K562 (cell line): ENCODE results near the gene GGA3. TPM values are rescaled to one million over a fixed set of nuclear protein-coding genes. Genes with fewer than 3 reads are reported as not detected.

Source experiments
- AFF1 ChIP-seq, 2 experiments: fragments of 450-650 bp; IDR thresholded peaks; 2 replicates each; pipeline ENCODE4 v1.6.1; 2018; ENCODE audit warnings: mild to moderate bottlenecking in 2 of 2, low read depth in 1 of 2; ENCODE audit not compliant: partially characterized antibody in 2 of 2
- BRCA1 ChIP-seq, 2 experiments: fragments of 450-650 bp in 1 of 2; sonication (generic) in 1 of 2; formaldehyde crosslinking in 1 of 2; IDR thresholded peaks; 2 replicates each; pipeline versions ENCODE4 v1.5.0 to v1.6.1; 2017 to 2020; ENCODE audit warnings: mild to moderate bottlenecking in 1 of 2, missing genetic modification reagents in 1 of 2
- ETS1 ChIP-seq: conservative IDR thresholded peaks from 2 replicates; pipeline ENCODE4 v1.6.1; 2011; ENCODE audit warnings: low read depth, mild to moderate bottlenecking, low read length; ENCODE audit not compliant: control insufficient read depth
- GTF2E2 ChIP-seq: fragments of 200-800 bp; sonication (Bioruptor generic); IDR thresholded peaks from 2 replicates; pipeline ENCODE4 v1.6.1; 2016; ENCODE audit warnings: missing genetic modification characterization, missing compliant biosample characterization
- HDAC3 ChIP-seq: fragments of 450-650 bp; IDR thresholded peaks from 2 replicates; pipeline ENCODE4 v1.6.1; 2018; ENCODE audit warnings: borderline replicate concordance, mild to moderate bottlenecking, moderate library complexity; ENCODE audit not compliant: partially characterized antibody
- MYBL2 ChIP-seq, 2 experiments: fragments of 450-650 bp in 1 of 2; sonication (generic) in 1 of 2; formaldehyde crosslinking in 1 of 2; IDR thresholded peaks; 2 replicates each; pipeline versions ENCODE4 v1.6.1 to v1.8.1; 2017 to 2022; ENCODE audit warnings: borderline replicate concordance in 1 of 2, inconsistent platforms in 1 of 2, low read depth in 1 of 2, mild to moderate bottlenecking in 1 of 2, missing genetic modification reagents in 1 of 2, moderate library complexity in 1 of 2
- NFATC3 ChIP-seq: fragments of 450-650 bp; IDR thresholded peaks from 2 replicates; pipeline ENCODE4 v1.6.1; 2017; ENCODE audit warnings: mild to moderate bottlenecking
- PHTF2 ChIP-seq: fragments of 250-450 bp; sonication (Bioruptor Pico); IDR thresholded peaks from 2 replicates; pipeline ENCODE4 v1.5.0; 2021; ENCODE audit warnings: mild to moderate bottlenecking
- ZMIZ1 ChIP-seq, 2 experiments: fragments of 150-350 bp in 1 of 2; IDR thresholded peaks; 2 replicates each; pipeline ENCODE4 v1.6.1; 2012 to 2016; ENCODE audit warnings: low read depth in 2 of 2, low read length in 2 of 2, mild to moderate bottlenecking in 1 of 2, moderate library complexity in 1 of 2
- ZNF212 ChIP-seq: fragments of 450-650 bp; formaldehyde crosslinking; IDR thresholded peaks from 2 replicates; pipeline ENCODE4 v1.4.0; 2020; ENCODE audit warnings: mild to moderate bottlenecking
- ZNF217 ChIP-seq: sonication (generic); formaldehyde crosslinking; IDR thresholded peaks from 2 replicates; pipeline ENCODE4 v1.8.0; 2022; ENCODE audit warnings: mild to moderate bottlenecking, missing genetic modification reagents
- ZNF280A ChIP-seq: fragments of 450-650 bp; IDR thresholded peaks from 2 replicates; pipeline ENCODE4 v1.6.1; 2018; ENCODE audit warnings: mild to moderate bottlenecking, low read depth; ENCODE audit not compliant: partially characterized antibody
- ZNF347 ChIP-seq: fragments of 450-650 bp; formaldehyde crosslinking; IDR thresholded peaks from 2 replicates; pipeline ENCODE4 v1.4.0; 2020; ENCODE audit warnings: low read depth, mild to moderate bottlenecking, moderate library complexity
- ZNF551 ChIP-seq: fragments of 250-450 bp; sonication (Bioruptor Pico); IDR thresholded peaks from 2 replicates; pipeline ENCODE4 v1.5.0; 2021; ENCODE audit warnings: mild to moderate bottlenecking, moderate library complexity
- polyA plus RNA-seq, 8 experiments: library from polyadenylated mRNA; depleted of rRNA in 4 of 8; stranded (reverse) in 5 of 8; unstranded in 3 of 8; fragments of >200 nt; fragmentation: Nextera tagmentation in 2 of 8; fragmentation: Illumina TruSeq in 1 of 8; extraction: Ambion mirVana in 2 of 8; extraction: Trizol in 1 of 8; gene quantifications; 2 replicates each; pipeline versions ENCODE4 v1.2.1 to v1.2.3, GENCODE V29; 2011 to 2014; ENCODE audit warnings: inconsistent platforms in 1 of 8, missing spikeins in 1 of 8
- total RNA-seq, 7 experiments: library from RNA; depleted of rRNA in 6 of 7; stranded (reverse); fragments of >200 nt in 6 of 7; fragmentation: Illumina TruSeq in 2 of 7; extraction: Trizol in 2 of 7; gene quantifications; 2 replicates each; pipeline versions ENCODE4 v1.2.1 to v1.2.3, GENCODE V29; 2011 to 2021; ENCODE audit warnings: low replicate concordance in 1 of 7

Gene GGA3
- total and polyA plus RNA-seq, 9 of the 15 experiments (the other 6 are each of a cell fraction or from before 2014, with no cell fraction given): 5.7 to 64.9 (median 25.4) TPM

- TF ChIP-seq ZNF280A (no peak), ZNF212 (peak; percentile 28; the same call in 1 of the 2 replicates), ZNF551 (CRISPR knock-in tag) (no peak), ETS1 (no peak), MYBL2 (IDR thresholded peaks at IDR 0.05; ENCODE audit: low read depth) (no peak), MYBL2 (CRISPR knock-in tag; IDR thresholded peaks at IDR 0.05; ENCODE audit: borderline replicate concordance) (no peak), HDAC3 (no peak), ZMIZ1 (IDR thresholded peaks at IDR 0.05; ENCODE audit: low read depth in 2 of 2, low read length in 2 of 2) (peak in 1 of 2 experiments; percentile 43; a peak in 1 of 4 replicates), BRCA1 (IDR thresholded peaks at IDR 0.05) (no peak), BRCA1 (CRISPR knock-in tag; IDR thresholded peaks at IDR 0.05) (no peak), GTF2E2 (tag) (0 out of 2 replicates have a peak, but pooled peaks have one; percentile 15), PHTF2 (CRISPR knock-in tag) (no peak), AFF1 (IDR thresholded peaks at IDR 0.05; ENCODE audit: low read depth in 1 of 2, partially characterized antibody in 2 of 2) (peak; percentile 54 to 81), NFATC3 (no peak), ZNF347 (CRISPR knock-in tag) (no peak), ZNF217 (no peak)
These were observed 56.2 kb downstream of the GGA3 start, which contains the start of gene NUP85 (continued) for GRCh38 chr17:75205037-75205792.
